ENCODE data around the gene PGAM1.

Gene PGAM1

DNA sequence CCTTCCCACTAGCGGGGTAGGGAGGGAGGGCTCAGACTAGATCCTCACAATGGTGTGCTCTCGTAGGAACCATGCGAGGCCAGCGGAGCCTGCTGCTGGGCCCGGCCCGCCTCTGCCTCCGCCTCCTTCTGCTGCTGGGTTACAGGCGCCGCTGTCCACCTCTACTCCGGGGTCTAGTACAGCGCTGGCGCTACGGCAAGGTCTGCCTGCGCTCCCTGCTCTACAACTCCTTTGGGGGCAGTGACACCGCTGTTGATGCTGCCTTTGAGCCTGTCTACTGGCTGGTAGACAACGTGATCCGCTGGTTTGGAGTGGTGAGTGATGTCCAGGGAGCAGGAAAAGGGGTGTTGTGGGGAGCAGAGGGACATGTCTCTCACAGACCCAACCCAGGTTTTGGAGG lies 25.6 kb downstream of the PGAM1 start (continued):
- TF ChIP-seq ZNF24 (tag by site-specific recombination; IDR thresholded peaks at IDR 0.05) = no peak
- no peak for TF ChIP-seq ZNF155 (tag by site-specific recombination; IDR thresholded peaks at IDR 0.05)

DNA sequence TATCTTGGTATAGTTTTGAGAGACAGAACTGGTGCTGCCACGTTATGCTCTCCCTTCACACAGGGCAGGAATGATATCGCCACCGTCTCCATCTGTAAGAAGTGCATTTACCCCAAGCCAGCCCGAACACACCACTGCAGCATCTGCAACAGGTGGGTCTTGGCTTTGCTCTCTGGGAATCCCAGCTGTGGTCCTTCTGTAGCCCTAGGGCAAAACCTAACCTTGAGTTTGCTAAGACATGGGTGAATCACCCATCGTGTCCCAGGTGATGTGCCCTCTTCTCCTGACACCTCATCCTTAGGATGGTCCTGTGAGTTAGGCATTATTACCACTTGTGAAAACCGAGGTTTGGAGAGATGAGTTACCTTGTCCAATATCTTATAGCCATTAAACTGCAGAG lies 26.4 kb downstream of the PGAM1 start:
- TF ChIP-seq ZNF211 (tag by site-specific recombination; IDR thresholded peaks at IDR 0.05; ENCODE audit: low read depth) = no peak
- no peak for TF ChIP-seq ZNF221 (tag by site-specific recombination; IDR thresholded peaks at IDR 0.05; ENCODE audit: borderline replicate concordance)
- TF ChIP-seq SCRT2 (tag by site-specific recombination; IDR thresholded peaks at IDR 0.05) = peak; percentile 94
- TF ChIP-seq YY1 (tag by site-specific recombination; IDR thresholded peaks at IDR 0.05) = no peak
- TF ChIP-seq, protein P1, sequence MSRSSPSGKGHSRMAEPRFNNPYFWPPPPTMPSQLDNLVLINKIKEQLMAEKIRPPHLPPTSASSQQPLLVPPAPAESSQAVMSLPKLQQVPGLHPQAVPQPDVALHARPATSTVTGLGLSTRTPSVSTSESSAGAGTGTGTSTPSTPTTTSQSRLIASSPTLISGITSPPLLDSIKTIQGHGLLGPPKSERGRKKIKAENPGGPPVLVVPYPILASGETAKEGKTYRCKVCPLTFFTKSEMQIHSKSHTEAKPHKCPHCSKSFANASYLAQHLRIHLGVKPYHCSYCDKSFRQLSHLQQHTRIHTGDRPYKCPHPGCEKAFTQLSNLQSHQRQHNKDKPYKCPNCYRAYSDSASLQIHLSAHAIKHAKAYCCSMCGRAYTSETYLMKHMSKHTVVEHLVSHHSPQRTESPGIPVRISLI (tag by site-specific recombination; IDR thresholded peaks at IDR 0.05) = no peak
- no peak for TF ChIP-seq ZFP69B (tag by site-specific recombination; IDR thresholded peaks at IDR 0.05)
- peak; percentile 78 for TF ChIP-seq SCRT1 (tag by site-specific recombination; IDR thresholded peaks at IDR 0.05; ENCODE audit: borderline replicate concordance)
- no peak for TF ChIP-seq ZNF561 (tag by site-specific recombination; IDR thresholded peaks at IDR 0.05; ENCODE audit: borderline replicate concordance)
- TF ChIP-seq, protein P2, sequence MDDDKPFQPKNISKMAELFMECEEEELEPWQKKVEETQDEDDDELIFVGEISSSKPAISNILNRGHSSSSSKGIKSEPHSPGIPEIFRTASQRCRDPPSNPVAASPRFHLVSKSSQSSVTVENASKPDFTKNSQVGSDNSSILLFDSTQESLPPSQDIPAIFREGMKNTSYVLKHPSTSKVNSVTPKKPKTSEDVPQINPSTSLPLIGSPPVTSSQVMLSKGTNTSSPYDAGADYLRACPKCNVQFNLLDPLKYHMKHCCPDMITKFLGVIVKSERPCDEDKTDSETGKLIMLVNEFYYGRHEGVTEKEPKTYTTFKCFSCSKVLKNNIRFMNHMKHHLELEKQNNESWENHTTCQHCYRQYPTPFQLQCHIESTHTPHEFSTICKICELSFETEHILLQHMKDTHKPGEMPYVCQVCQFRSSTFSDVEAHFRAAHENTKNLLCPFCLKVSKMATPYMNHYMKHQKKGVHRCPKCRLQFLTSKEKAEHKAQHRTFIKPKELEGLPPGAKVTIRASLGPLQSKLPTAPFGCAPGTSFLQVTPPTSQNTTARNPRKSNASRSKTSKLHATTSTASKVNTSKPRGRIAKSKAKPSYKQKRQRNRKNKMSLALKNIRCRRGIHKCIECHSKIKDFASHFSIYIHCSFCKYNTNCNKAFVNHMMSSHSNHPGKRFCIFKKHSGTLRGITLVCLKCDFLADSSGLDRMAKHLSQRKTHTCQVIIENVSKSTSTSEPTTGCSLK (tag by site-specific recombination; IDR thresholded peaks at IDR 0.05) = no peak

DNA sequence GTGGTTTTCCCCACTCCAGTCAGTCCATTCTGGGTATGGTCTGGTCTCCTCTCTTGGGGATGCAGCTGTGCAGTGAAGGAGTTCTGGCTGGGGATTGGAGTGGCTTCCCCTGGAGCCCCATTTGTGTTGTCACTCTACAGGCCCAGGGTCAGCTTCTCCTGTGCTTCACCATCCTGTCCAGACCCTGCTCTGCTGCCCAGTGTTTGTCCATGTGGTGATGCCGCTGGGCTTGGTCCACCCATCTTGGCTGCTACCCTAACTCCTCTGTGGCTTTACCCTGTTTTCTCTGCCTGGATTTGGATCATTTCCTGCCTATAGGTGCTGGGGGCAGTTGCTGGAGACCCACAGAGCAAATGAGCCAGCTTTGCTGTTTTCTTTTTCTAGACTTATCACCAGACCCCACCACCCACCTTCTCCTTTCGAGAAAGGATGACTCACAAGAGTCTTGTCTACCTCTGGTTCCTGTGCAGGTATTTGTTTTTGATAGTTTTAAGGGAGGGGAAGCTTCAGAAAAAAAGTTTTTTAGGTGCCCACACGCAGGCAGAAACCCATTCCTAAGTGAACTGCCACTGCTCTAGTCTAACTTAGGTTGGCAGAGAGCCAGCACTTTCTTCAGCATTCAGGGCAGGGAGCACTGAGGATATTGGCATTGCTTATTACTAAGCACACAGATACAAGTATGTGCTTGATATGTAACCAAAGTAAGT lies 28.5 kb downstream of the PGAM1 start:
- H3K36me3 ChIP-seq (ENCODE audit: control insufficient read depth in 2 of 2, insufficient read depth in 1 of 2, low read length in 2 of 2) = peaks cover 28 to 94% of the 10 kb centered on the region in 2 experiments
- TF ChIP-seq ZBTB17 (tag by site-specific recombination; IDR thresholded peaks at IDR 0.05) = 0 out of 2 replicates have a peak, but pooled peaks have one; percentile 17
- TF ChIP-seq ZNF16 (tag by site-specific recombination; IDR thresholded peaks at IDR 0.05; ENCODE audit: low read depth) = no peak
- TF ChIP-seq SCRT1 (tag by site-specific recombination; IDR thresholded peaks at IDR 0.05; ENCODE audit: borderline replicate concordance) = no peak
- TF ChIP-seq ZNF514 (tag by site-specific recombination; IDR thresholded peaks at IDR 0.05) = no peak
- TF ChIP-seq ZSCAN30 (tag by site-specific recombination; IDR thresholded peaks at IDR 0.05) = 0 out of 2 replicates have a peak, but pooled peaks have one; percentile 19
- TF ChIP-seq ZNF677 (tag by site-specific recombination; IDR thresholded peaks at IDR 0.05) = no peak
- TF ChIP-seq ZNF777 (tag by site-specific recombination; IDR thresholded peaks at IDR 0.05; ENCODE audit: borderline replicate concordance) = no peak
- TF ChIP-seq, protein P3, sequence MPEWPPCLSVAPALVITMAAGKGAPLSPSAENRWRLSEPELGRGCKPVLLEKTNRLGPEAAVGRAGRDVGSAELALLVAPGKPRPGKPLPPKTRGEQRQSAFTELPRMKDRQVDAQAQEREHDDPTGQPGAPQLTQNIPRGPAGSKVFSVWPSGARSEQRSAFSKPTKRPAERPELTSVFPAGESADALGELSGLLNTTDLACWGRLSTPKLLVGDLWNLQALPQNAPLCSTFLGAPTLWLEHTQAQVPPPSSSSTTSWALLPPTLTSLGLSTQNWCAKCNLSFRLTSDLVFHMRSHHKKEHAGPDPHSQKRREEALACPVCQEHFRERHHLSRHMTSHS (tag by site-specific recombination; IDR thresholded peaks at IDR 0.05) = no peak
- TF ChIP-seq, protein P4, sequence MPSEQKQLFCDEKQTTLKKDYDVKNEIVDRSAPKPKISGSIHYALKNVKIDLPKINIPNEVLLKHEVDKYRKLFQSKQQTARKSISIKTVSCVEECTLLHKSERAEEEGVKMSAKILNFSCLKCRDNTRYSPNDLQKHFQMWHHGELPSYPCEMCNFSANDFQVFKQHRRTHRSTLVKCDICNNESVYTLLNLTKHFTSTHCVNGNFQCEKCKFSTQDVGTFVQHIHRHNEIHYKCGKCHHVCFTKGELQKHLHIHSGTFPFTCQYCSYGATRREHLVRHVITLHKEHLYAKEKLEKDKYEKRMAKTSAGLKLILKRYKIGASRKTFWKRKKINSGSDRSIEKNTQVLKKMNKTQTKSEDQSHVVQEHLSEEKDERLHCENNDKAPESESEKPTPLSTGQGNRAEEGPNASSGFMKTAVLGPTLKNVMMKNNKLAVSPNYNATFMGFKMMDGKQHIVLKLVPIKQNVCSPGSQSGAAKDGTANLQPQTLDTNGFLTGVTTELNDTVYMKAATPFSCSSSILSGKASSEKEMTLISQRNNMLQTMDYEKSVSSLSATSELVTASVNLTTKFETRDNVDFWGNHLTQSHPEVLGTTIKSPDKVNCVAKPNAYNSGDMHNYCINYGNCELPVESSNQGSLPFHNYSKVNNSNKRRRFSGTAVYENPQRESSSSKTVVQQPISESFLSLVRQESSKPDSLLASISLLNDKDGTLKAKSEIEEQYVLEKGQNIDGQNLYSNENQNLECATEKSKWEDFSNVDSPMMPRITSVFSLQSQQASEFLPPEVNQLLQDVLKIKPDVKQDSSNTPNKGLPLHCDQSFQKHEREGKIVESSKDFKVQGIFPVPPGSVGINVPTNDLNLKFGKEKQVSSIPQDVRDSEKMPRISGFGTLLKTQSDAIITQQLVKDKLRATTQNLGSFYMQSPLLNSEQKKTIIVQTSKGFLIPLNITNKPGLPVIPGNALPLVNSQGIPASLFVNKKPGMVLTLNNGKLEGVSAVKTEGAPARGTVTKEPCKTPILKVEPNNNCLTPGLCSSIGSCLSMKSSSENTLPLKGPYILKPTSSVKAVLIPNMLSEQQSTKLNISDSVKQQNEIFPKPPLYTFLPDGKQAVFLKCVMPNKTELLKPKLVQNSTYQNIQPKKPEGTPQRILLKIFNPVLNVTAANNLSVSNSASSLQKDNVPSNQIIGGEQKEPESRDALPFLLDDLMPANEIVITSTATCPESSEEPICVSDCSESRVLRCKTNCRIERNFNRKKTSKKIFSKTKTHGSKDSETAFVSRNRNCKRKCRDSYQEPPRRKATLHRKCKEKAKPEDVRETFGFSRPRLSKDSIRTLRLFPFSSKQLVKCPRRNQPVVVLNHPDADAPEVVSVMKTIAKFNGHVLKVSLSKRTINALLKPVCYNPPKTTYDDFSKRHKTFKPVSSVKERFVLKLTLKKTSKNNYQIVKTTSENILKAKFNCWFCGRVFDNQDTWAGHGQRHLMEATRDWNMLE (tag by site-specific recombination; conservative IDR thresholded peaks at IDR 0.05; ENCODE audit: low read depth) = no peak
- no peak for TF ChIP-seq ZNF132 (tag by site-specific recombination; IDR thresholded peaks at IDR 0.05; ENCODE audit: borderline replicate concordance)
- H3K9me3 ChIP-seq (ENCODE audit: control insufficient read depth, insufficient read depth, low read depth, low read length) = no peaks in the 10 kb centered on the region
- no peak overlapping the region for H3K27ac ChIP-seq (ENCODE audit: extremely low read depth, low read depth, low read length)
- POLR2A ChIA-PET = interaction anchor here (0.7 to 1.4 kb wide), 3 partner anchors 10 to 99 kb away, joined by 3 to 5 read pairs (median 3); no protein-coding TSS in a partner anchor
- no peak overlapping the region for H3K4me3 ChIP-seq (ENCODE audit: low read depth, low read length)
- CTCF ChIA-PET = interaction anchor here (0.6 to 3.1 kb wide), 3 partner anchors 10 to 99 kb away, joined by 3 to 14 read pairs (median 3); no protein-coding TSS in a partner anchor
- peaks cover 6% of the 10 kb centered on the region for H3K4me1 ChIP-seq (ENCODE audit: control insufficient read depth, insufficient read depth, low read length)

More for the DNA sequence above, 26.4 kb downstream of the PGAM1 start:
- no peak overlapping the region for H3K27ac ChIP-seq (ENCODE audit: extremely low read depth, low read depth, low read length)
- ChIA-PET CTCF (interaction anchor here (0.6 to 3.1 kb wide), 4 partner anchors 13 to 101 kb away, joined by 3 to 14 read pairs (median 4); no protein-coding TSS in a partner anchor), POLR2A (no interaction called here)
- H3K4me3 ChIP-seq (ENCODE audit: low read depth, low read length) = no peak overlapping the region
- peaks cover 9% of the 10 kb centered on the region for H3K4me1 ChIP-seq (ENCODE audit: control insufficient read depth, insufficient read depth, low read length)
- H3K36me3 ChIP-seq (ENCODE audit: control insufficient read depth in 2 of 2, insufficient read depth in 1 of 2, low read length in 2 of 2) = peaks cover 11 to 72% of the 10 kb centered on the region in 2 experiments; a peak in 2 of 3 replicates
- H3K9me3 ChIP-seq (ENCODE audit: control insufficient read depth, insufficient read depth, low read depth, low read length) = no peaks in the 10 kb centered on the region

All from HEK293 (cell line).